Activated T-helper 1 cell treated with anti-CD3 and anti-CD28 coated beads, Interleukin-12 subunit alpha, Interleukin-12 subunit beta, Interleukin-2, Interleukin-4 antibody, amounts not matched to agents 30 ng/mL and 10 ng/mL and 1 ng/mL, durations not matched to agents 14 hours and 24 hours and 36 hours (primary cell): ENCODE measurements around the gene PTN. TPM values are rescaled to one million over a fixed set of nuclear protein-coding genes. Genes with fewer than 3 reads are reported as not detected.

Experiments used
- DNase-seq: peaks from one replicate; pipeline ENCODE4 v3.0.0; 2021; ENCODE audit warnings: low spot score
- H3K27ac Mint-ChIP-seq: one replicate; pipeline ENCODE4 v1.8.0; 2021; ENCODE audit warnings: mild to moderate bottlenecking, mixed read lengths
- H3K27me3 Mint-ChIP-seq: one replicate; pipeline ENCODE4 v1.8.0; 2022; ENCODE audit warnings: mild to moderate bottlenecking, moderate library complexity, mixed read lengths; ENCODE audit not compliant: insufficient read depth
- H3K36me3 Mint-ChIP-seq: one replicate; pipeline ENCODE4 v1.8.0; 2021; ENCODE audit warnings: low read depth, mixed read lengths
- H3K4me1 Mint-ChIP-seq: one replicate; pipeline ENCODE4 v1.8.0; 2021; ENCODE audit warnings: low read depth, mixed read lengths
- H3K4me3 Mint-ChIP-seq: one replicate; pipeline ENCODE4 v1.8.0; 2021; ENCODE audit warnings: mild to moderate bottlenecking, moderate library complexity, mixed read lengths
- H3K9me3 Mint-ChIP-seq: one replicate; pipeline ENCODE4 v1.8.0; 2021; ENCODE audit warnings: mixed read lengths
- intact Hi-C: fragments of 100-400 bp; cut with micrococcal nuclease; formaldehyde crosslinking; loops from one replicate; pipeline ENCODE4 v1.15.1; 2024
- total RNA-seq: library from RNA; stranded (reverse); gene quantifications from 2 replicates; pipeline ENCODE4 v1.2.3, GENCODE V29; 2022

PTN gene
- not detected in 2 replicates for total RNA-seq

- intact Hi-C loops, result no loop called here
- H3K9me3 Mint-ChIP-seq, result no peaks in the 10 kb centered on the region
Measured at GRCh38 chr7:137343281-137343841, at the start of gene PTN. Gene PTN (minus strand): TSS chr7:137343733. CDS start chr7:137254973, 88,760 bp downstream.

GRCh38 chr7:137390076-137390475 lies 46.5 kb upstream of the PTN start:
- DNase-seq, result no peak
- Mint-ChIP-seq H3K4me3 (no peak overlapping the region), H3K36me3 (no peaks in the 10 kb centered on the region), H3K27ac (no peak overlapping the region), H3K27me3 (no peaks in the 10 kb centered on the region), H3K4me1 (no peaks in the 10 kb centered on the region), H3K9me3 (peaks cover 4% of the 10 kb centered on the region)
- intact Hi-C loops, result no loop called here

More at GRCh38 chr7:137343281-137343841, at the start of gene PTN:
- no peak within 1 kb of the TSS for H3K27ac Mint-ChIP-seq
- H3K4me3 Mint-ChIP-seq, result no peak within 1 kb of the TSS
- no peaks in the 10 kb centered on the region for H3K36me3 Mint-ChIP-seq
- peaks cover 4% of the 10 kb centered on the region for H3K27me3 Mint-ChIP-seq
- no peaks in the 10 kb centered on the region for H3K4me1 Mint-ChIP-seq
- no peak for DNase-seq

DNA sequence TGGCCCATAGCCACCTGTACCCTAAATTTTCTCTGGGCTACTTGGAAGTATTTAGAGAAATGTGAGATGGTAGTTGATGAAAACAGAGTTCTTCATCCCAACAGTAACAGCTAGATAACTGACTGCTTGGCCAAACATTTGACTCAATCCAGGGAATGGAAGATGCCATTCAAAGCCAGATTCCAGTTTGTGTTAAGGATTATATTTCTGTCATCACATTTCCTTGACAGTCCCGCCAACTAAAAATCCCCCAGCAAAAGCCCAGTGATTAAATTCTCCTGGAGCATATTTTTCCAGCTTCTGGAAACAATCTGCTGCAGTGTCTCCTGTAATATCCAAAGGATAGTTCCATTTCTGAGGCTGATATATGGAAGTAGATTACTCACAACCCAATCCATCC lies 45.4 kb upstream of the PTN start:
- Mint-ChIP-seq H3K27me3 (no peaks in the 10 kb centered on the region), H3K36me3 (no peaks in the 10 kb centered on the region), H3K4me3 (no peak overlapping the region), H3K9me3 (peaks cover 4% of the 10 kb centered on the region), H3K4me1 (no peaks in the 10 kb centered on the region), H3K27ac (no peak overlapping the region)
- intact Hi-C loops, result no loop called here
- no peak for DNase-seq

GRCh38 chr7:137386966-137387365 lies 43.4 kb upstream of the PTN start:
- H3K27ac Mint-ChIP-seq, result no peak overlapping the region
- peaks cover 4% of the 10 kb centered on the region for H3K9me3 Mint-ChIP-seq
- H3K4me1 Mint-ChIP-seq, result no peaks in the 10 kb centered on the region
- intact Hi-C loops, result no loop called here
- H3K36me3 Mint-ChIP-seq, result no peaks in the 10 kb centered on the region
- H3K4me3 Mint-ChIP-seq, result no peak overlapping the region
- DNase-seq, result no peak
- no peaks in the 10 kb centered on the region for H3K27me3 Mint-ChIP-seq

DNA sequence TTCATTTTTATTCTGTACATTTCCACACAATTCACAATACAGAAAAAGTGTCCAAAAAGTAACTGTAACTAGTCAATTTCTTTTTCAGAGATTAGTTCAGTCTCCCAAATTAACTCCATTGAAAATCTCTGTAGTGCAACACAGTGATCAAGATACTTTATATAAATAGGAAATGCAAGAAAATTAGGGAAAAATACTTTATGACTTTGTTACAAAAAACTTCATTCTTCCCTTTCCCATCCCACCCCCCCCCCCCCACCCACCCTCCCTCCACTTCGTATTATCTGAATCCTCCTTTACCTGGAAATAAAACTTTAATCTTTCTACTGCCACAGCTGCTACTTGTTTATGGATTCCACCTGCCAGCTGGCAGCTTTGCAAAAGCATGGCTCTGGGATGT lies 37.5 kb upstream of the PTN start:
- DNase-seq, result no peak
- H3K4me3 Mint-ChIP-seq, result no peak overlapping the region
- H3K4me1 Mint-ChIP-seq, result no peaks in the 10 kb centered on the region
- H3K9me3 Mint-ChIP-seq, result no peaks in the 10 kb centered on the region
- H3K27ac Mint-ChIP-seq, result no peak overlapping the region
- no peaks in the 10 kb centered on the region for H3K36me3 Mint-ChIP-seq
- intact Hi-C loops, result no loop called here
- H3K27me3 Mint-ChIP-seq, result no peaks in the 10 kb centered on the region

DNA sequence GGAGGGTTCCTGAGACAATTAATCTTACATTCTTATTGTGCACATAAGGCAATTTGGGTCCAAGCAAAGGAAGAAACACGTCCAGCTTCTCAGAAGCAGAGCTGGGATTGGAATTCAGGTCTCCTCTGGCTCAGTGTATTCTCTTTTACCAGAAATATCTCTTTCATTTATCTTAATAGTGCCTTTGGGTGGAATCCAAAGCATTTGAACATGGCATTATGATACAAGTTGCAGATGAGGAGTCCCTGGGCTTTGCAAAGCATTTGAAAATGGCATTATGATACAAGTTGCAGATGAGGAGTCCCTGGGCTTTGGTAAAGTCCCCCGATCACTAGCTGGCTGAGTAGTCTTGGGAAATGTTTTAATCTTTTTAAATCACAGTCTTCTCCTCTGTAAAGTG lies 30.0 kb upstream of the PTN start:
- Mint-ChIP-seq H3K4me3 (no peak overlapping the region), H3K9me3 (no peaks in the 10 kb centered on the region), H3K27me3 (no peaks in the 10 kb centered on the region), H3K27ac (no peak overlapping the region), H3K36me3 (no peaks in the 10 kb centered on the region), H3K4me1 (no peaks in the 10 kb centered on the region)
- intact Hi-C loops, result no loop called here
- DNase-seq, result no peak

GRCh38 chr7:137371616-137372015 lies 28.1 kb upstream of the PTN start:
- DNase-seq, result no peak
- H3K36me3 Mint-ChIP-seq, result no peaks in the 10 kb centered on the region
- H3K27ac Mint-ChIP-seq, result no peak overlapping the region
- no peaks in the 10 kb centered on the region for H3K27me3 Mint-ChIP-seq
- H3K4me1 Mint-ChIP-seq, result no peaks in the 10 kb centered on the region
- H3K9me3 Mint-ChIP-seq, result no peaks in the 10 kb centered on the region
- intact Hi-C loops, result no loop called here
- H3K4me3 Mint-ChIP-seq, result no peak overlapping the region

GRCh38 chr7:137366995-137367394 lies 23.5 kb upstream of the PTN start:
- intact Hi-C loops, result no loop called here
- H3K27ac Mint-ChIP-seq, result no peak overlapping the region
- H3K4me3 Mint-ChIP-seq, result no peak overlapping the region
- no peaks in the 10 kb centered on the region for H3K4me1 Mint-ChIP-seq
- H3K36me3 Mint-ChIP-seq, result peaks cover 2% of the 10 kb centered on the region
- H3K9me3 Mint-ChIP-seq, result peaks cover 11% of the 10 kb centered on the region
- no peak for DNase-seq
- H3K27me3 Mint-ChIP-seq, result no peaks in the 10 kb centered on the region

DNA sequence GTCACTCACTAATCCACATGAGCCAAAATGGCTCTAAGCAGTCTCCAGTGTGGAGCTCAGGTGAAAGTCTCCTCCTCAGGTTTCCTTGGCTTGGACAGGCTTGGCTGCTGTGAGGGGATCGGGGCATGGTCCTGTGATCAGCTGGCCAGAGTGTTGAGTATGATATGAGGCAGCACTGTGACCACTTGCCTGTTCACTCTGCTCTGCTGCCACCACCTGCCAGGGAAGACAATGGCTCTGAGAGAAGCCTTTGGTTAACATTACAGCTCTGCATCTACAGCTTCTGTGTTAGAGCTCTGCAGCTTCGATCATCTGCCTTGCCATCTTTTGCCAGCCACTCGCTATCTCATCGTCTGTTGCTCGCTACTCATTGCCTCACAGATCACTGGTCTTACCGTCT lies 20.1 kb upstream of the PTN start:
- H3K9me3 Mint-ChIP-seq, result peaks cover 36% of the 10 kb centered on the region
- H3K4me3 Mint-ChIP-seq, result no peak overlapping the region
- DNase-seq, result no peak
- intact Hi-C loops, result no loop called here
- peaks cover 2% of the 10 kb centered on the region for H3K36me3 Mint-ChIP-seq
- H3K27ac Mint-ChIP-seq, result no peak overlapping the region
- no peaks in the 10 kb centered on the region for H3K4me1 Mint-ChIP-seq
- H3K27me3 Mint-ChIP-seq, result no peaks in the 10 kb centered on the region

DNA sequence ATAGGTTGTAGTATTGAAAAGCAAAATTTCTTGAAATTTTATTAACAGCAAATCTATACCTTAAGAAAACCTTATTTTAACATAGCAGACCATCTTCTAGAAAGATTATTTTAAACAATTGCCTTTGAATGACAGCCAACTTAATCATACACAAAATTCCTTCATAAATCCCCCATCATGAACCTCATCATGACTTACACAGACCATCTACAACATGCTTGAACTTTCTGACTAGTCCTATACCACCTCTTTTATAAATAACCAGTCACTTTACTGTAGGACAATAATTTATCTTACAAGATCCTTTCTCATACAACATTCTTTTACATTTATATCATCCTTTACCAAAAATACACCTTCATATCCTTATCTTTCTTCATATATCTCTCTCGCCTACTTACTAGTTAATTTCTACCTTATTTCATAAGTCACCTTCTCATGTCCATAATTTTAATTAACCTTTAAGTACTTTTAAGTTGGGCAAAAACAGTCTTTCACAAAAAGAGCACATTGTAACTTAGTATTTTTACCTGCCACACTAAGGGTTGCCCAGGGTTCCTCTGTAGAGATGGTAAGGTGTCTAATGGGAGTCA lies 16.6 kb upstream of the PTN start:
- H3K4me3 Mint-ChIP-seq, result no peak overlapping the region
- peaks cover 42% of the 10 kb centered on the region for H3K9me3 Mint-ChIP-seq
- H3K4me1 Mint-ChIP-seq, result no peaks in the 10 kb centered on the region
- H3K27me3 Mint-ChIP-seq, result no peaks in the 10 kb centered on the region
- intact Hi-C loops, result no loop called here
- no peak for DNase-seq
- peaks cover 2% of the 10 kb centered on the region for H3K36me3 Mint-ChIP-seq
- H3K27ac Mint-ChIP-seq, result no peak overlapping the region

- Mint-ChIP-seq H3K27ac (no peak overlapping the region), H3K4me1 (no peaks in the 10 kb centered on the region), H3K27me3 (no peaks in the 10 kb centered on the region), H3K36me3 (no peaks in the 10 kb centered on the region), H3K9me3 (peaks cover 13% of the 10 kb centered on the region), H3K4me3 (no peak overlapping the region)
- no peak for DNase-seq
- intact Hi-C loops, result no loop called here
Measured at GRCh38 chr7:137354961-137355360, 11.4 kb upstream of the PTN start.

- Mint-ChIP-seq H3K36me3 (no peaks in the 10 kb centered on the region), H3K9me3 (peaks cover 9% of the 10 kb centered on the region), H3K27ac (no peak overlapping the region), H3K4me3 (no peak overlapping the region), H3K27me3 (no peaks in the 10 kb centered on the region), H3K4me1 (no peaks in the 10 kb centered on the region)
- no peak for DNase-seq
- intact Hi-C loops, result no loop called here
Measured at GRCh38 chr7:137354396-137354795, 10.9 kb upstream of the PTN start.

GRCh38 chr7:137351941-137352340 lies 8.4 kb upstream of the PTN start:
- Mint-ChIP-seq H3K36me3 (no peaks in the 10 kb centered on the region), H3K27me3 (no peaks in the 10 kb centered on the region), H3K9me3 (no peaks in the 10 kb centered on the region), H3K4me1 (no peaks in the 10 kb centered on the region), H3K27ac (no peak overlapping the region), H3K4me3 (no peak overlapping the region)
- intact Hi-C loops, result no loop called here
- no peak for DNase-seq
